ENCODE results near the gene ACOT11. TPM values are rescaled to one million over a fixed set of nuclear protein-coding genes. Genes with fewer than 3 reads are reported as not detected.

The ACOT11 gene
- total and polyA plus RNA-seq, 11 donors, result 33.2 to 69.3 (median 55.9) TPM

GRCh38 chr1:54652168-54652567, 104.1 kb downstream of the ACOT11 start:
- ATAC-seq (no peak), DNase-seq (no peak)
- no peak overlapping the region for H3K27ac ChIP-seq
- H3K4me3 ChIP-seq, result no peak overlapping the region
- intact Hi-C loops (cut with DNase I), result no loop called here
- peaks cover 0 to under 1% (median 0%) of the 10 kb centered on the region in 9 donors for H3K36me3 ChIP-seq
- H3K4me1 ChIP-seq, result peaks cover 0 to 10% (median 0%) of the 10 kb centered on the region in 12 donors
- no peak for TF ChIP-seq CTCF (IDR thresholded peaks at IDR 0.05)
- no peaks in the 10 kb centered on the region for H3K27me3 ChIP-seq
- no peaks in the 10 kb centered on the region for H3K9me3 ChIP-seq

- WGBS, 4 donors, result 56 to 82% (median 65%) methylated on average over 3 to 4 of the region's 4 CpGs
- Histone ChIP-seq H3K36me3 (peaks cover 0 to 8% (median 0%) of the 10 kb centered on the region in 9 donors), H3K4me3 (no peak overlapping the region), H3K27me3 (no peaks in the 10 kb centered on the region), H3K9me3 (peaks cover 0 to 5% (median under 1%) of the 10 kb centered on the region in 12 donors), H3K4me1 (peaks cover 0 to 10% (median 0%) of the 10 kb centered on the region in 12 donors), H3K27ac (no peak overlapping the region)
- no peak for TF ChIP-seq POLR2A (IDR thresholded peaks at IDR 0.05)
- DNase-seq (no peak), ATAC-seq (no peak)
- intact Hi-C loops (cut with DNase I), result no loop called here
Observed at GRCh38 chr1:54653036-54653435, 105.0 kb downstream of the ACOT11 start.

GRCh38 chr1:54658164-54658913, 110.3 kb downstream of the ACOT11 start:
- intact Hi-C loops (cut with DNase I), result no loop called here
- DNase-seq (no peak), ATAC-seq (no peak)
- Histone ChIP-seq H3K36me3 (peaks cover 0 to 27% (median 0%) of the 10 kb centered on the region in 9 donors), H3K4me1 (no peaks in the 10 kb centered on the region), H3K27me3 (no peaks in the 10 kb centered on the region), H3K4me3 (no peak overlapping the region), H3K9me3 (peaks cover 0 to 19% (median 4%) of the 10 kb centered on the region in 12 donors), H3K27ac (no peak overlapping the region)
- TF ChIP-seq CTCF (IDR thresholded peaks at IDR 0.05) (no peak), POLR2A (IDR thresholded peaks at IDR 0.05) (no peak)
- WGBS, 4 donors, result 89 to 96% (median 92%) methylated on average over 2 of the region's 2 CpGs

Other genes with a start within 250 kb of the ACOT11 start
- 10 to 100 TPM; 20.8 to 61.8 (median 48.3) TPM for gene SSBP3, start 141.8 kb upstream of the ACOT11 start, total RNA-seq
- 10 to 100 TPM; 21.4 to 30.7 TPM for gene SSBP3, start 141.8 kb upstream of the ACOT11 start, polyA plus RNA-seq
- gene FAM151A, start 75.3 kb downstream of the ACOT11 start, total RNA-seq, result 1 to 10 TPM in 3 of 9 donors, under 1 TPM in 6; 0.19 to 1.9 (median 0.53) TPM
- gene FAM151A, start 75.3 kb downstream of the ACOT11 start, polyA plus RNA-seq, result 1 to 10 TPM in 1 of 2 donors, under 1 TPM in 1; 0.35 to 1.9 TPM
- 10 to 100 TPM in 4 of 9 donors, 1 to 10 TPM in 5; 2.3 to 18.6 (median 9.2) TPM for gene MROH7, start 93.6 kb downstream of the ACOT11 start, total RNA-seq
- 10 to 100 TPM in 1 of 2 donors, 1 to 10 TPM in 1; 2.9 to 12.5 TPM for gene MROH7, start 93.6 kb downstream of the ACOT11 start, polyA plus RNA-seq
- 10 to 100 TPM in 8 of 9 donors, 1 to 10 TPM in 1; 9.5 to 24.0 (median 15.2) TPM for gene TTC4, start 167.6 kb downstream of the ACOT11 start, total RNA-seq
- gene TTC4, start 167.6 kb downstream of the ACOT11 start, polyA plus RNA-seq, result 10 to 100 TPM in 1 of 2 donors, 1 to 10 TPM in 1; 9.9 to 24.1 TPM
- 1 to 10 TPM; 4.5 to 7.7 (median 5.3) TPM for gene PARS2, start 216.3 kb downstream of the ACOT11 start, total RNA-seq
- 1 to 10 TPM; 1.7 to 4.5 TPM for gene PARS2, start 216.3 kb downstream of the ACOT11 start, polyA plus RNA-seq